BJ (cell line): ENCODE data around the gene TRMU. TPM values are rescaled to one million over a fixed set of nuclear protein-coding genes. Genes with fewer than 3 reads are reported as not detected.

Source experiments
- CTCF ChIA-PET: fragments of 350-600 bp; formaldehyde crosslinking; extraction: SDS; loops from one replicate; lab custom pipeline; 2021; ENCODE audit warnings: antibody characterized with exemption, inconsistent platforms; lab: Yijun Ruan, JAX
- POLR2A ChIA-PET: fragments of 300-600 bp; sonication (Branson Sonifier 250); formaldehyde crosslinking; extraction: SDS; loops from one replicate; lab custom pipeline; 2021; ENCODE audit warnings: antibody characterized with exemption; lab: Charles Lee
- DNase-seq: peaks from one replicate; pipeline ENCODE4 v3.0.0-alpha.2; 2011; ENCODE audit warnings: low read depth
- H3K27me3 ChIP-seq: 2 replicates; pipeline ENCODE4 v1.6.0; 2011; ENCODE audit warnings: low read length; ENCODE audit not compliant: control insufficient read depth, insufficient read depth
- H3K36me3 ChIP-seq: 2 replicates; pipeline ENCODE4 v1.5.1; 2011; ENCODE audit warnings: low read length; ENCODE audit not compliant: control insufficient read depth, insufficient read depth
- H3K4me3 ChIP-seq: 2 replicates; pipeline ENCODE4 v1.5.1; 2011; ENCODE audit warnings: low read depth, mild to moderate bottlenecking, control low read depth, low read length
- CTCF ChIP-seq: IDR thresholded peaks from 2 replicates; pipeline ENCODE4 v1.5.1; 2011; ENCODE audit warnings: low read depth, mild to moderate bottlenecking, control low read depth, inconsistent platforms, low read length, moderate library complexity; ENCODE audit not compliant: insufficient read depth
- polyA plus RNA-seq: library from polyadenylated mRNA; depleted of rRNA; stranded (reverse); fragments of >200 nt; gene quantifications from 2 replicates; pipeline ENCODE4 v1.2.3, GENCODE V29; 2011

Gene TRMU
- polyA plus RNA-seq, 1 experiment, result 25.2 TPM

GRCh38 chr22:46292732-46293131 is 42.8 kb upstream of the TRMU start:
- TF ChIP-seq CTCF, result no peak
- no peaks in the 10 kb centered on the region for H3K27me3 ChIP-seq
- H3K36me3 ChIP-seq, result peaks cover 17% of the 10 kb centered on the region
- H3K4me3 ChIP-seq, result no peak overlapping the region
- ChIA-PET POLR2A (no interaction called here), CTCF (no interaction called here)
- no peak for DNase-seq

GRCh38 chr22:46293577-46294260 is 41.8 kb upstream of the TRMU start:
- no peak for DNase-seq
- Histone ChIP-seq H3K4me3 (no peak overlapping the region), H3K27me3 (no peaks in the 10 kb centered on the region), H3K36me3 (peaks cover 16% of the 10 kb centered on the region)
- ChIA-PET CTCF (no interaction called here), POLR2A (no interaction called here)
- TF ChIP-seq CTCF, result no peak

- POLR2A ChIA-PET, result no interaction called here
- CTCF ChIA-PET, result interaction anchor here (2.1 kb wide), 1 partner anchor 289 kb away, joined by 6 read pairs; no protein-coding TSS in a partner anchor
- Histone ChIP-seq H3K36me3 (peaks cover 9% of the 10 kb centered on the region), H3K27me3 (no peaks in the 10 kb centered on the region), H3K4me3 (no peak overlapping the region)
- no peak for DNase-seq
- TF ChIP-seq CTCF, result no peak
These were observed 40.7 kb upstream of the TRMU start for GRCh38 chr22:46294784-46295183.

- peaks cover 6% of the 10 kb centered on the region for H3K36me3 ChIP-seq
- H3K4me3 ChIP-seq, result no peak overlapping the region
- no peak for DNase-seq
- TF ChIP-seq CTCF, result no peak
- CTCF ChIA-PET, result interaction anchor here (0.9 to 2.1 kb wide), 4 partner anchors 20 to 289 kb away, joined by 3 to 8 read pairs (median 5); no protein-coding TSS in a partner anchor
- H3K27me3 ChIP-seq, result no peaks in the 10 kb centered on the region
- POLR2A ChIA-PET, result no interaction called here
These were observed 40.1 kb upstream of the TRMU start for GRCh38 chr22:46295277-46295971.
